Measurements from ENCODE around the gene PLEKHJ1. TPM values are rescaled to one million over a fixed set of nuclear protein-coding genes. Genes with fewer than 3 reads are reported as not detected.

PLEKHJ1 gene
- total and polyA plus RNA-seq, 2 of the 8 experiments (the other 6 are each of a cell fraction or from before 2014, with no cell fraction given) = 135 to 187 TPM

GRCh38 chr19:2221250-2221831, 14.8 kb downstream of the PLEKHJ1 start:
- POLR2A ChIA-PET (ENCODE audit: partially characterized antibody) = interaction anchor here (0.6 to 5.6 kb wide), 6 partner anchors 9 to 17 kb away, joined by 3 to 34 read pairs (median 3); partner anchors contain the start of gene PLEKHJ1
- Histone ChIP-seq H2BK12ac (ENCODE audit: low read depth, low read length) (no peak overlapping the region), H4K91ac (replicated peaks; ENCODE audit: insufficient read length, low read length) (no peak overlapping the region), H3K27me3 (replicated peaks in 1 of 4; ENCODE audit: control insufficient read depth in 3 of 4, extremely low read depth in 1 of 4, insufficient read depth in 3 of 4, low read length in 3 of 4) (no peaks in the 10 kb centered on the region), H3K23me2 (ENCODE audit: low read depth, low read length) (no peaks in the 10 kb centered on the region), H3K23ac (ENCODE audit: insufficient read length) (no peak overlapping the region), H2BK20ac (ENCODE audit: low read length) (no peak overlapping the region), H2AK5ac (ENCODE audit: low read depth, low read length) (no peak overlapping the region), H4K8ac (ENCODE audit: extremely low read depth, insufficient read depth, low read length) (no peak overlapping the region), H3K4ac (replicated peaks; ENCODE audit: insufficient read length, low read depth, low read length) (no peak overlapping the region), H2BK120ac (replicated peaks; ENCODE audit: low read depth, low read length) (no peak overlapping the region), H2BK15ac (ENCODE audit: low read length) (no peak overlapping the region), H3K4me2 (ENCODE audit: insufficient read depth in 1 of 2, low read depth in 2 of 2, low read length in 2 of 2) (no peak overlapping the region), H3K36me3 (ENCODE audit: control insufficient read depth in 2 of 4, insufficient read depth in 4 of 4, low read length in 3 of 4) (peaks cover 4 to 41% (median 25%) of the 10 kb centered on the region in 4 experiments), H4K5ac (ENCODE audit: insufficient read length, low read depth, low read length) (no peak overlapping the region), H3K14ac (ENCODE audit: insufficient read length) (no peak overlapping the region), H3K9ac (replicated peaks in 1 of 4; ENCODE audit: extremely low read depth in 1 of 4, low read depth in 3 of 4, low read length in 3 of 4) (no peak overlapping the region), H3K4me3 (ENCODE audit: extremely low read depth in 1 of 4, insufficient read depth in 2 of 4, low read depth in 3 of 4, low read length in 4 of 4) (no peak overlapping the region), H3K27ac (ENCODE audit: low read depth, low read length) (no peak overlapping the region), H3K79me1 (ENCODE audit: low read depth, low read length) (no peaks in the 10 kb centered on the region), H2AFZ (ENCODE audit: low read length) (no peak overlapping the region), H3K56ac (replicated peaks; ENCODE audit: insufficient read length, low read depth, low read length) (no peak overlapping the region), H3K79me2 (ENCODE audit: control insufficient read depth in 1 of 2, insufficient read depth in 2 of 2, low read length in 2 of 2) (no peaks in the 10 kb centered on the region), H3K4me1 (replicated peaks in 1 of 4; ENCODE audit: control insufficient read depth in 3 of 4, insufficient read depth in 4 of 4, low read length in 3 of 4) (no peaks in the 10 kb centered on the region), H4K20me1 (replicated peaks in 1 of 2; ENCODE audit: control insufficient read depth in 1 of 2, insufficient read depth in 2 of 2, low read length in 2 of 2) (peaks cover 0 to 12% of the 10 kb centered on the region in 2 experiments), H3K9me3 (ENCODE audit: insufficient read depth in 2 of 2, low read depth in 1 of 2, low read length in 1 of 2) (no peaks in the 10 kb centered on the region), H3K18ac (ENCODE audit: extremely low read depth, low read length) (no peak overlapping the region), H2BK5ac (ENCODE audit: low read depth, low read length) (no peak overlapping the region)
- TF ChIP-seq BCL11A (IDR thresholded peaks at IDR 0.05; ENCODE audit: low read depth in 2 of 2, low read length in 2 of 2) (no peak), SP2 (IDR thresholded peaks at IDR 0.05; ENCODE audit: low read length) (no peak), MAX (IDR thresholded peaks at IDR 0.05) (no peak), JUND (IDR thresholded peaks at IDR 0.05; ENCODE audit: low read length) (no peak), KDM4A (IDR thresholded peaks at IDR 0.05; ENCODE audit: low read depth, low read length, severe bottlenecking) (no peak), KDM1A (IDR thresholded peaks at IDR 0.05; ENCODE audit: borderline replicate concordance, low read length) (no peak)
- WGBS, 2 experiments (ENCODE audit: extremely low coverage in 1 of 2, insufficient coverage in 1 of 2, insufficient read length in 1 of 2, insufficient replicate concordance in 2 of 2, low coverage in 1 of 2, low lambda C conversion rate in 2 of 2, missing lambda C conversion rate in 1 of 2) = 93% methylated on average over 19 of the region's 20 CpGs; no CpG with 5 or more reads in 1 of the 2 experiments
- DNase-seq (ENCODE audit: low read depth in 1 of 2, low spot score in 2 of 2) (no peak), FAIRE-seq (no peak)
- CTCF ChIA-PET (ENCODE audit: partially characterized antibody) = interaction anchor here (0.6 to 2.6 kb wide), 9 partner anchors 12 to 730 kb away, joined by 3 to 10 read pairs (median 4); partner anchors contain the start of genes PLEKHJ1 and REEP6
